ENCODE results near the gene HDGF.
A peak's percentile ranks its signal among the peaks of the same experiment; 100 is the strongest.

Gene HDGF

GRCh38 chr1:156708218-156708661, 43.2 kb downstream of the HDGF start:
- no peak for TF ChIP-seq CTCF (IDR thresholded peaks at IDR 0.05; ENCODE audit: low read depth, low read length)
- no peak overlapping the region for H3K4me3 ChIP-seq (ENCODE audit: low read depth, low read length)

- H3K4me3 ChIP-seq (ENCODE audit: low read depth, low read length) = no peak overlapping the region
- TF ChIP-seq CTCF (IDR thresholded peaks at IDR 0.05; ENCODE audit: low read depth, low read length) = no peak
Observed at GRCh38 chr1:156707417-156708217, 43.9 kb downstream of the HDGF start.

- no peak for TF ChIP-seq CTCF (IDR thresholded peaks at IDR 0.05; ENCODE audit: low read depth, low read length)
- no peak overlapping the region for H3K4me3 ChIP-seq (ENCODE audit: low read depth, low read length)
Observed at GRCh38 chr1:156706657-156707416, 44.6 kb downstream of the HDGF start.

GRCh38 chr1:156705918-156706656, 45.4 kb downstream of the HDGF start:
- TF ChIP-seq CTCF (IDR thresholded peaks at IDR 0.05; ENCODE audit: low read depth, low read length) = peak; percentile 75
- H3K4me3 ChIP-seq (ENCODE audit: low read depth, low read length) = peak overlapping the region; percentile 10

- TF ChIP-seq CTCF (IDR thresholded peaks at IDR 0.05; ENCODE audit: low read depth, low read length) = no peak
- H3K4me3 ChIP-seq (ENCODE audit: low read depth, low read length) = peak within 1 kb of the TSS; percentile 20
Observed at GRCh38 chr1:156705321-156705917, 46.1 kb downstream of the HDGF start, which contains the start of gene CRABP2. Gene CRABP2 (minus strand): TSS chr1:156705583. CDS start chr1:156705446, 137 bp downstream.

- TF ChIP-seq CTCF (IDR thresholded peaks at IDR 0.05; ENCODE audit: low read depth, low read length) = no peak
- peak overlapping the region; percentile 20 for H3K4me3 ChIP-seq (ENCODE audit: low read depth, low read length)
Observed at GRCh38 chr1:156704930-156705320, 46.5 kb downstream of the HDGF start.

Data from WI38 (cell line).